GM19397 (cell line): ENCODE results near the gene OTULIN.

ENCODE experiments used
- ATAC-seq: cut with Tn5 transposase; IDR thresholded peaks from one replicate; pipeline ENCODE4 v1.9.1; 2021; ENCODE audit warnings: mild to moderate bottlenecking, moderate library complexity; ENCODE audit not compliant: unreplicated experiment

Gene OTULIN

GRCh38 chr5:14695152-14695551 is 30.6 kb downstream of the OTULIN start:
- ATAC-seq: no peak

GRCh38 chr5:14696057-14696456 is 31.5 kb downstream of the OTULIN start:
- no peak for ATAC-seq

GRCh38 chr5:14696851-14697250 is 32.3 kb downstream of the OTULIN start:
- no peak for ATAC-seq

- ATAC-seq: no peak
Measured at GRCh38 chr5:14698495-14698894, 34.0 kb downstream of the OTULIN start.

- no peak for ATAC-seq
Measured at GRCh38 chr5:14699159-14699558, 34.6 kb downstream of the OTULIN start.

GRCh38 chr5:14699807-14700400 is 35.4 kb downstream of the OTULIN start:
- no peak for ATAC-seq

- no peak for ATAC-seq
Measured at GRCh38 chr5:14700478-14701436, 36.2 kb downstream of the OTULIN start.

GRCh38 chr5:14701556-14701955 is 37.0 kb downstream of the OTULIN start:
- ATAC-seq: no peak

- ATAC-seq: no peak
Measured at GRCh38 chr5:14702238-14702839, 37.8 kb downstream of the OTULIN start.

- no peak for ATAC-seq
Measured at GRCh38 chr5:14705556-14705955, 41.0 kb downstream of the OTULIN start.

- no peak for ATAC-seq
Measured at GRCh38 chr5:14706615-14707021, 42.1 kb downstream of the OTULIN start.

GRCh38 chr5:14707811-14708390 is 43.4 kb downstream of the OTULIN start:
- no peak for ATAC-seq

- ATAC-seq: no peak
Measured at GRCh38 chr5:14708551-14708950, 44.0 kb downstream of the OTULIN start.

GRCh38 chr5:14710313-14710994 is 45.9 kb downstream of the OTULIN start:
- no peak for ATAC-seq

GRCh38 chr5:14712131-14712530 is 47.6 kb downstream of the OTULIN start:
- ATAC-seq: no peak

- ATAC-seq: no peak
Measured at GRCh38 chr5:14712666-14713065, 48.1 kb downstream of the OTULIN start.

- no peak for ATAC-seq
Measured at GRCh38 chr5:14713476-14714390, 49.2 kb downstream of the OTULIN start.

GRCh38 chr5:14714706-14715105 is 50.2 kb downstream of the OTULIN start:
- no peak for ATAC-seq

- ATAC-seq: no peak
Measured at GRCh38 chr5:14715481-14715880, 51.0 kb downstream of the OTULIN start.
